Activated T-helper 2 cell treated with anti-CD3 and anti-CD28 coated beads, Interferon-gamma antibody, Interleukin-2, Interleukin-4, amounts not matched to agents 10 μg/mL and 5 μg/mL and 100 μg/mL, durations not matched to agents 14 hours and 24 hours and 36 hours (primary cell): Measurements from ENCODE around the gene CYB561D2. TPM values are rescaled to one million over a fixed set of nuclear protein-coding genes. Genes with fewer than 3 reads are reported as not detected.

Experiments used
- DNase-seq: peaks from one replicate; pipeline ENCODE4 v3.0.0; 2021; ENCODE audit warnings: low spot score
- H3K27ac Mint-ChIP-seq: one replicate; pipeline ENCODE4 v1.8.0; 2021; ENCODE audit warnings: mixed read lengths
- H3K27me3 Mint-ChIP-seq: one replicate; pipeline ENCODE4 v1.8.0; 2021; ENCODE audit warnings: low read depth, mixed read lengths
- H3K36me3 Mint-ChIP-seq: one replicate; pipeline ENCODE4 v1.8.0; 2021; ENCODE audit warnings: low read depth, mixed read lengths
- H3K4me1 Mint-ChIP-seq: one replicate; pipeline ENCODE4 v1.8.0; 2021; ENCODE audit warnings: low read depth, mixed read lengths
- H3K4me3 Mint-ChIP-seq: one replicate; pipeline ENCODE4 v1.8.0; 2021; ENCODE audit warnings: low read depth, mild to moderate bottlenecking, moderate library complexity, mixed read lengths
- H3K9me3 Mint-ChIP-seq: one replicate; pipeline ENCODE4 v1.8.0; 2021; ENCODE audit warnings: mixed read lengths
- intact Hi-C: fragments of 100-400 bp; cut with micrococcal nuclease; formaldehyde crosslinking; loops from one replicate; pipeline ENCODE4 v1.15.1; 2023
- total RNA-seq: library from RNA; stranded (reverse); gene quantifications from 2 replicates; pipeline ENCODE4 v1.2.3, GENCODE V29; 2022

The CYB561D2 gene
- total RNA-seq, 1 donor from 2014 or later: 22.9 TPM

DNA sequence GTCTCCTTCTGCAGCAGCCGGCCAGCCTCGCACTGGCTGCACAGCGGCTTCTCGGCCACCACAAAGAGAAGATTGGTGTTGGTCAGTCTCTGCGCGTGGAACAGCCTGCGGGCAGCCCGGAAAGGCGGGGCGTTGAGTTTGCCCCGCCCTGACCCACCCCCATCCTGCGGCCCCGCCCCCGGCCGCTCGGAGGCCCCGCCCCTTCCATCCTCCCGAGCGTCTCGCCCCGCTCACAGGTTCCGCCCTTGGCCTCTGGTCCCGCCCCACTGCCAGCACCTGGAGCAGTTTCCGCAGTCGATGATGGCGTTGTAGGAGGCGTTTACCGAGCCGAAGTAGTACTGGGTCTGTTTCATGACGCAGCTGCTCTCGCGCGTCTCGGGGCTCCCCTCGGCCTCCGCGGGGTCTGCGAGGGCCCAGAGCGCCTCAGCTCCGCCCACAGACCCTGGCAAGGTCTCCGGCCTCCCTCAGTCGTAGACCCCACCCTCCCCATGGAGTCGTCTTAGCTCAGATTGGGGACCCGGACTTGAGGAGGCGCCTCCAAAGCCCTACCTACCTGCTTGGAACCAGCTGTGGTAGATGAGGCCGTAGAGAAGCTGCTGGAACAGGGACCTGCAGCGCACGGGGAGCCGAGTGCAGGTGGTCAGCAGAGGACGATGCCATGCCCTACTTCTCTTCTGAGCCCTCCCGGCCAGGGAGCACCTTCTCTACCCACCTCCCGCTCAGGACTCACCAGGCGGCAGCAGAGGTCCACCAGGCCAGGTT lies 14.6 kb downstream of the CYB561D2 start:
- H3K4me3 Mint-ChIP-seq: peak overlapping the region; percentile 77
- no peaks in the 10 kb centered on the region for H3K9me3 Mint-ChIP-seq
- intact Hi-C loops: loop anchor here (2.0 kb wide), 1 partner anchor 14 kb away; the partner anchor contains the start of genes CYB561D2 and NPRL2
- H3K27ac Mint-ChIP-seq: peak overlapping the region; percentile 58
- peak; percentile 92 for DNase-seq
- peaks cover 1% of the 10 kb centered on the region for H3K4me1 Mint-ChIP-seq
- no peaks in the 10 kb centered on the region for H3K27me3 Mint-ChIP-seq
- H3K36me3 Mint-ChIP-seq: no peaks in the 10 kb centered on the region

DNA sequence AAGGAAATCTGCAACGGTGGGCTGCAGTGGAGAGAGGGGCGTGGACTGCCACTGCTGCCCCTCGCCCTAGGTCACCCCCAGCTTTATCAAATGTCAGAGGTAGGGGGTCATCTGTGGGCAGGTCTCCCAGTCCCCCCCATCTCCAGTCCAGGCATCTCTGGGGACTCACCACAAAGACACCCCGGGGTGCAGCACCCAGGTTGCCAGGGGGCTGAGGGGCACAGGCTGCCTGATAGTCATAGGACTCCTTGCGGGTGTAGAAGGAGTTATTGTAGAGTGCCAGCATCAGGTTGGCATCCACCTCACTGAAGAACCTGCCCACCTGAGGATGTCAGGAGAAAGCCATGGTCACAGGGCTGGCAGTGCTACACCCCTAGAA lies 15.2 kb downstream of the CYB561D2 start:
- Mint-ChIP-seq H3K27ac (peak overlapping the region; percentile 58), H3K9me3 (no peaks in the 10 kb centered on the region), H3K36me3 (no peaks in the 10 kb centered on the region), H3K27me3 (no peaks in the 10 kb centered on the region), H3K4me3 (peak overlapping the region; percentile 77), H3K4me1 (peaks cover 1% of the 10 kb centered on the region)
- DNase-seq: no peak
- intact Hi-C loops: loop anchor here (2.0 kb wide), 1 partner anchor 15 kb away; the partner anchor contains the start of genes CYB561D2 and NPRL2

DNA sequence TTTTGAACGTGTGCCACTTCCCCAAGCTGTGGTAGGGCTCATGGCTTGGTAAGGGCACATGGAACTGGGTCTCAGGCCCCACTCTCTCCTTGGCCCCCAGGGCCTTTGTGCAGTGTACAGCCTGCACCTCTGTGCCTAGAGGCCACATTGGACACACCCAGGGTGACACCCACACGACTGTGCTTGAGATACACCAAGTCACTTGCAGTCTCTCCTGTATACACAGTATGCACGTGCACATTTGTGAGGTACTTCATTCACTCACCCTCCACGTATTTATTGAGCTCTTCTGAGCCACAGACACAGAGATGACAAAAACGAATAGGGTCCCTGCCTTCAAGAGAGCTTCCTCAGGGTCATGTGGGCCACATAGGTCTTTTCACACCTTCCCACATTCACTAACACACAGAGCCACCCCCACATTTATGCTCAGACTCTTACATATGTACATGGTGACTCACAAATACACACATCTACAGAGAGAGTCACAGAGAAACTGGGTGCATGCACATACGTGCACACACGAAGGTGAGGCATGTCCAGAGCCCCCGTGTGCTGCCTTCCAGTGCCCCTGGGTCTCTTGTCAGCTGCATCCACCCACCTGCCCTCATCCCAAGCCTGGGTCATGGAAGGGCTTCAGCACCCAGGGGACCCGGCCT lies 18.5 kb downstream of the CYB561D2 start:
- H3K4me1 Mint-ChIP-seq: peaks cover 2% of the 10 kb centered on the region
- H3K4me3 Mint-ChIP-seq: no peak overlapping the region
- H3K27me3 Mint-ChIP-seq: no peaks in the 10 kb centered on the region
- DNase-seq: no peak
- H3K36me3 Mint-ChIP-seq: no peaks in the 10 kb centered on the region
- no peak overlapping the region for H3K27ac Mint-ChIP-seq
- no peaks in the 10 kb centered on the region for H3K9me3 Mint-ChIP-seq
- intact Hi-C loops: no loop called here

DNA sequence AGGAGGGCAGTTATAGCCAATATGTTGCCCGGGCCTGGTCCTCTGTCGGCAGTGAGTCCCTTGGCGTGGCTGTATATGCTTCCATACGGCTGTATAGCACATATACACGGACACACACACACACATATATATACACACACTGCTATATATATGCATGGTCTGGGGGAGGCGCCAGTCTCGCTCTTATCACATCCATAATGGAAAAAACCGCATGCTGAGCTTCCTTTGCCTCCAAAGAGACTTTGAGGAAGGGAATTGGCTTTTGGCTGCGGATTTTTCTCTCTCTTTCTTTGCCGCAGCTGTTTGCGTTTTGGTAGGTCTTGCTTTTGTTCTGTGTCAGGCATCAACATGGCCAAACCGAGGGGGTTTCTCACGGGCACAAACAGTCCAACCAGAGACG lies 19.9 kb downstream of the CYB561D2 start:
- Mint-ChIP-seq H3K9me3 (no peaks in the 10 kb centered on the region), H3K27ac (no peak overlapping the region), H3K36me3 (no peaks in the 10 kb centered on the region), H3K4me3 (no peak overlapping the region), H3K4me1 (peaks cover 2% of the 10 kb centered on the region), H3K27me3 (no peaks in the 10 kb centered on the region)
- no peak for DNase-seq
- intact Hi-C loops: no loop called here

DNA sequence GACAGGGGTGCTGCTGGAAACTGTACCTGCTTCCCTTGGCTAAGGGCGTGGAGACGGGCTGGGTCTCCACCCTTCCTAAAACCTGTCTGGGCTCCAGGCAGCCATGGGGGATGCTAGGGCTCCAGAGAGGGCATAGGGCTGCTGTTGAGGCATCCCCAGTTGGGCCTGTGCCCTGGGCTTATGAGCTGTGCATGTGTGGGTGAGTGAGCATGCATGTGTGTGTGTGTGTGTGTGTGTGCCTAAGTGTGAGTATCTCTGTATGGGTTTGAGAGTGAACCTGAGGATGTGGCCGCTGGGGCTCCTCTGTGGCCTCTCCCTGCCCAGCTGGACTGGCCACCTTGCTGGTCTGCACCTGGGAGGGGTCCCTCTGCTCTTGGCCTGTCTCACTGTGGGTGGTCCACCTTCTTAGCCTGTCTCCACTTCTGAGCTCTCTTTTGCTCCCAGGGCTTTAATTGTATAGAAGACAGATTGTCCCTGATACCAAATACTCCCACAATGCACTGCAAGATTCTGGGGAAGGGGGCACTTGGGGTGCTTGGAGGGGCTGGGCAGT lies 20.5 kb downstream of the CYB561D2 start:
- Mint-ChIP-seq H3K4me3 (no peak overlapping the region), H3K27ac (no peak overlapping the region), H3K27me3 (no peaks in the 10 kb centered on the region), H3K9me3 (no peaks in the 10 kb centered on the region), H3K36me3 (no peaks in the 10 kb centered on the region), H3K4me1 (peaks cover 2% of the 10 kb centered on the region)
- intact Hi-C loops: no loop called here
- no peak for DNase-seq

DNA sequence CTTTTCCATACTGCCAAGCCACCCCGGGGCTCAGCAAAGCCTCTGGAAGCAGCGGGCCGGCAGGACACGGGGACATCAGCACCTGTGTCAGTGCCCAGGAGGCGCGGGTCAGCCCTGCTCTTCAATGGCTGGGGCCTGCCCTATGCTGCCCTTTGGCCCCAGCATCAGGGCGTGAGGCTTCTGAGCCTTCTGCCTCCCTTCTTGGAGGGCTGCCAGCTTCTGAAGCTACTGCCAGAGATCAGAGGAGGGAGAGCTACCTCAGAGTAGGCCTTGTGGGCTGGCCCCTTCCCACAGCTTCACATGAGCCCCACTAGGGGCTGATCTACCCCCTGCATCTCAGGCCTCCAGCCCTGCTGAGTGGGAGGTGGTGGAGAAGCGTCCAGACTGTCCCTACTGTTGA lies 21.7 kb downstream of the CYB561D2 start:
- Mint-ChIP-seq H3K27me3 (no peaks in the 10 kb centered on the region), H3K4me1 (peaks cover 2% of the 10 kb centered on the region), H3K4me3 (no peak overlapping the region), H3K36me3 (no peaks in the 10 kb centered on the region), H3K9me3 (no peaks in the 10 kb centered on the region), H3K27ac (no peak overlapping the region)
- intact Hi-C loops: no loop called here
- no peak for DNase-seq

DNA sequence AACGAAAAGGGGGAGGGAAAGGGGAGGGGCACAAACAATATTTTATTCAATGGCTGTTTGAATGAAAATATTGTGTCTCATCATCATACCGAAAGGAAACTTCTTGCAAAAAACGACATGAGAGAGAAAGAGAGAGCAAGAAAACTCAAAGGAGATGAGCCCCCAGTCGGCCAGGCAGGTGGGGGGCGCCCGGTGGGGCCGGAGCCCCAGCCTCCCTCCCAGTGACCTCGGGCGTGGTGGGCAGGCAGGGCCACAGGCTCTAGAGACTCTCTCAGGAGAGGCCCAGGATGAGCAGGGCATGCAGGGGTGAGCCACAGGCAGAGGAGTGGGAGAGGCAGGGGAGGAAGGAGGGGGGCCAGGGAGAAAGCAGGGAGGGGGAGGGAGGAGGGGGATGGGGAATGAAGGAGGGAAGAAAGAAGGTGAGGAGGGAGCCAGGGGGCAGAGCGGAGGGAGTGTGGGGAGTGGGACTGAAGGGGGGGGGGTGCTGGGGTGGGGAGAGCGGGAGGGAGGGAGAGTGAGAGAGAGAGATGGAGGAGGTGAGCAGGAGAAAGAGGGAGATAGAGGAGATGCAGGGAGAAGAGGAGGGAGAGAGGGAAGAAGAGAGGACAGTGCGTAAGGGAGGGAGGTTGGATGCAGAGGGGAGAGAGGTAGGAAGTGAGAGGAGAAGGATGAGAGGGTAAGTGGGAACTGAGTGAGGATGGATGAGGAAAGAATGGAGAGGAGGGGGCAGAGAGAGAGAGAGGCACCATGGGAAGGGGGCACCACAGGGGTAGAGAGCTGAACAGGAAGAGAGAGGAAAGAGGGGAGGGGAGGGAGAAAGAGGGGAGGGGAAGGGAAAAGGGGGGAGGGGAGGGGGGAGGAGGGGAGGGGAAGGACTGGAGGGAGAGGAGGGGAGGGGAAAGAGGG lies 22.7 kb downstream of the CYB561D2 start:
- no peak overlapping the region for H3K27ac Mint-ChIP-seq
- no peaks in the 10 kb centered on the region for H3K36me3 Mint-ChIP-seq

DNA sequence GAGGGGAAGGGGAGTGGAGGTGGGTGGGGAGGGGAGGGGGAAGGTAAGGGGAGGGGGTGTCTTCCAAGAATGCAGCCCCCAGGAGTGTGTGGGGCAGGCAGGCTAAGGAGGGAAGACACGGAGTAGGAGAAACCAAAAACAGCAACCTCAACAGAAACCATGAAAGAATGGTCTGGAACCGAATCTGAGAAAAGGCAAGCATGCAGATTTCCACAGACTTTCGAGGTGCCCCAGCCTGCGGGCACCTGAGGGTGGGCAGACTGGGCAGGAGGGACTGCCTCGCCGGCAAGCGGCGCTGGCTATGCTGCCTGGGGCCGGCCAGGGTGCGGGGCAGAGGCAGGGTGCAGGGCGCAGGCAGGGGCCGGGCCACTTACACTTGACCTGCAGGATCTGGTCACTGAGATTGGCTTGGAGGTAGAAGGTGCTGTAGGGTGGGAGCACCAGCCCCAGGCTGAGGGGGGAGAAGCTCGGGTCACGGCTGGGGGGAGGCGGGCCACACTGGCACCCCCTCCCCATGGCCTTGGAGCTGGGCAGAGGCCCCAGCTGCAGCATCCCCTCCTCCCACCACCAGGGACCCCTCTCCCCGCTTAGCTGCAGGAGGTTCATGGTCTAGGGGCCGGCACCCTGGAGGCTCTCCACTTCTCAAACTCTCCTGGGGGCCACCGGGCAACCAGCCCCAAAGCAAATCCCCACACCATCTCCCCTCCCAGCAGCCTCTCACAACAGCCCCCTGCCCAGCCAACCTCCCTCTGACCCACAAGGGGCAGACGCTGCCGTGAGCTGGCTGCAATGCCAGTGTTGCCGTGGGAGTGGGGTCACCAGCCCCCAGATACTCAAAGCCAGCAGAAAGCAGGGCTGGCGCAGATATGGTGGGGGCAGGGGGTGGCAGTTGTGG lies 23.9 kb downstream of the CYB561D2 start:
- no peak for DNase-seq
- peaks cover 2% of the 10 kb centered on the region for H3K4me1 Mint-ChIP-seq
- H3K36me3 Mint-ChIP-seq: no peaks in the 10 kb centered on the region
- no peaks in the 10 kb centered on the region for H3K27me3 Mint-ChIP-seq
- intact Hi-C loops: no loop called here
- H3K4me3 Mint-ChIP-seq: no peak overlapping the region
- H3K27ac Mint-ChIP-seq: no peak overlapping the region
- H3K9me3 Mint-ChIP-seq: no peaks in the 10 kb centered on the region

More for the DNA sequence above, 22.7 kb downstream of the CYB561D2 start:
- Mint-ChIP-seq H3K4me1 (peaks cover 2% of the 10 kb centered on the region), H3K9me3 (no peaks in the 10 kb centered on the region), H3K27me3 (no peaks in the 10 kb centered on the region), H3K4me3 (no peak overlapping the region)
- intact Hi-C loops: no loop called here
- DNase-seq: no peak

DNA sequence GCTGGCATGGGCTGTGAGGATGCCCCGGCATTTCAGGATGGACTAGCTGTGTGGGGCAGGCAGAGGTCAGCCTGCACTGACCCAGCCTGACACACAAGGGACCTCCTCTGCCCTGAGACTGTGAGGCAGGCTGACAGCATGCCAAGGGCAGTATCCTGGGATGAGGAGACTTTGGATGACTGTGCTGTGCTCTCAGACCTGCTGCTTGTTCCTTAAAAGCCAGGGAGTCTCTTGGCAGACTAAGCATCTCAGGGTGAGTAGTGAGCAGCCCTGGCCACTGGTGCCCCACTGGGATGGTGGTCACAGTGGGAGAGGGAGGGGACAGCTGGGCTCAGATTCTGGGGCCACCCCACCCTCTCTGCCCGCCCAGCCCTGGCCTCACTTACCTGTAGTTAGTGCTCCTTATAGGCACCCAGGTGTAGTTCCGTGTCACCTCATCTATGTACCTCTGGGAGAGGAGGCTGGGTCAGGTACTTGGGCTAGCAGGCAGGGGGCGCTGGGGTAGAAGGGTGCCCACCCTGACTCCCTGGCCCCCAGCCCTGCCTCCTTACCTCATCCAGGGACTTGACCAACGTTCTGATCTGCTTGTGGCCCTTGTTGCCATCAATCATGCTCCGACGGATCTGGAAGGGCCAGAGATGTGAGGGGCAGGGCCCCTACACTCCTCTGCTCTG lies 24.7 kb downstream of the CYB561D2 start:
- H3K9me3 Mint-ChIP-seq: no peaks in the 10 kb centered on the region

DNA sequence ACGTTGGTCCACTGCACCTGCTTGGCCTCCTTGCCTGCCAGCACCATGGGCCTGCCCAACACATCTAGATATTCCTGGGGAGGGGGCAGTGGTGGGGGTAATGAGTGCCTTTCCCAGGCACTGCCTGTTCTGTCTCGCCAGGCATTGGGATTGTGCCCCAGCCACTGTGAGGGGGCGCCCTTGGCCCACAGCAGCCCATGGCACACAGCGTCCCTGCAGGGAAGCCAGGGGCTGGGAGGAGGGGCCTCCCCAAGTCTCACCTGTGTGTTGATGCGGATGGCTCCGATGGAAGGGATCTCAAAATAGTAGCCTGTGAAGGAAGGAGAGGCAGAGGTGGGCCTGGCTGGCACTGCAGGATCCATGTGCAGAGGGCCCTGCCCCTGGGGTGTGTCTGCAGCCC lies 27.4 kb downstream of the CYB561D2 start:
- peaks cover under 1% of the 10 kb centered on the region for H3K4me1 Mint-ChIP-seq

More for the DNA sequence above, 24.7 kb downstream of the CYB561D2 start:
- Mint-ChIP-seq H3K27ac (no peak overlapping the region), H3K27me3 (no peaks in the 10 kb centered on the region), H3K4me1 (peaks cover 2% of the 10 kb centered on the region), H3K36me3 (no peaks in the 10 kb centered on the region), H3K4me3 (no peak overlapping the region)
- DNase-seq: no peak
- intact Hi-C loops: no loop called here

DNA sequence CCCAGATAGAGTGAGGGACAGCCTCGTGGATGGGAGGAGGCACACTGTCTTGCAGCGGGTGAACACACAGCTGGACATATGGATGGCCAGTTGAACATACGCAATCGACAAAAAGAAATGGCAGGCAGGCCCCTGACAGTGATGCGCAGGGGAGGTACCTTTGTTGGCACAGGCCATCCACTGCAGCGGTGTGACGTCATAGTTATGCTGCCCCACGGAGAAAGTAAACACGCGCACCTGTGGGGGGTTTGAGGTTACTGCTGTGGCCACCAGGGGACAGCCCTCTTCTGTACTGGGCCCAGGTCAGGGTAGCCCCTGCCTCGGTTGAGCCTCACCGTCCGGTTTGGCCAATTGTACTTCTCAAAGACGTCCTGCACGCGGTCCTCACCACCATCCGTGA lies 28.1 kb downstream of the CYB561D2 start:
- DNase-seq: no peak
- no peaks in the 10 kb centered on the region for H3K4me1 Mint-ChIP-seq
- H3K9me3 Mint-ChIP-seq: no peaks in the 10 kb centered on the region
- no peak overlapping the region for H3K4me3 Mint-ChIP-seq
- no peak overlapping the region for H3K27ac Mint-ChIP-seq
- intact Hi-C loops: no loop called here
- H3K27me3 Mint-ChIP-seq: no peaks in the 10 kb centered on the region
- no peaks in the 10 kb centered on the region for H3K36me3 Mint-ChIP-seq

More for the DNA sequence above, 27.4 kb downstream of the CYB561D2 start:
- Mint-ChIP-seq H3K9me3 (no peaks in the 10 kb centered on the region), H3K36me3 (no peaks in the 10 kb centered on the region), H3K4me3 (no peak overlapping the region), H3K27me3 (no peaks in the 10 kb centered on the region), H3K27ac (no peak overlapping the region)
- no peak for DNase-seq
- intact Hi-C loops: no loop called here
